ENCODE measurements around the gene PLXNA4.

The PLXNA4 gene

GRCh38 chr7:132377703-132378584 is 198.3 kb downstream of the PLXNA4 start:
- no peak for DNase-seq

GRCh38 chr7:132377015-132377414 is 199.3 kb downstream of the PLXNA4 start:
- no peak for DNase-seq

- DNase-seq, result no peak
Measured at GRCh38 chr7:132376361-132377013, 199.8 kb downstream of the PLXNA4 start.

GRCh38 chr7:132373879-132374278 is 202.4 kb downstream of the PLXNA4 start:
- DNase-seq, result no peak

GRCh38 chr7:132373041-132373440 is 203.2 kb downstream of the PLXNA4 start:
- DNase-seq, result no peak

- DNase-seq, result no peak
Measured at GRCh38 chr7:132371948-132372347, 204.3 kb downstream of the PLXNA4 start.

- no peak for DNase-seq
Measured at GRCh38 chr7:132368246-132368900, 207.9 kb downstream of the PLXNA4 start.

- DNase-seq, result no peak
Measured at GRCh38 chr7:132367795-132368194, 208.5 kb downstream of the PLXNA4 start.

GRCh38 chr7:132367004-132367403 is 209.3 kb downstream of the PLXNA4 start:
- DNase-seq, result no peak

GRCh38 chr7:132364226-132364625 is 212.0 kb downstream of the PLXNA4 start:
- DNase-seq, result no peak

GRCh38 chr7:132362059-132362458 is 214.2 kb downstream of the PLXNA4 start:
- no peak for DNase-seq

- DNase-seq, result no peak
Measured at GRCh38 chr7:132361146-132361545, 215.1 kb downstream of the PLXNA4 start.

GRCh38 chr7:132359743-132360142 is 216.5 kb downstream of the PLXNA4 start:
- no peak for DNase-seq

GRCh38 chr7:132355048-132355447 is 221.2 kb downstream of the PLXNA4 start:
- DNase-seq, result no peak

- DNase-seq, result no peak
Measured at GRCh38 chr7:132354527-132354926, 221.7 kb downstream of the PLXNA4 start.

GRCh38 chr7:132353936-132354335 is 222.3 kb downstream of the PLXNA4 start:
- no peak for DNase-seq

GRCh38 chr7:132352800-132353199 is 223.5 kb downstream of the PLXNA4 start:
- no peak for DNase-seq

- no peak for DNase-seq
Measured at GRCh38 chr7:132351954-132352499, 224.2 kb downstream of the PLXNA4 start.

GRCh38 chr7:132350741-132351140 is 225.5 kb downstream of the PLXNA4 start:
- DNase-seq, result no peak

- DNase-seq, result no peak
Measured at GRCh38 chr7:132349075-132349474, 227.2 kb downstream of the PLXNA4 start.

- DNase-seq, result no peak
Measured at GRCh38 chr7:132348341-132348740, 227.9 kb downstream of the PLXNA4 start.

- no peak for DNase-seq
Measured at GRCh38 chr7:132347858-132348257, 228.4 kb downstream of the PLXNA4 start.

GRCh38 chr7:132347123-132347522 is 229.1 kb downstream of the PLXNA4 start:
- no peak for DNase-seq
